MM.1S (cell line): ENCODE measurements around the gene POLE2.

Experiments
- EZH2 ChIP-seq: fragments of 300-600 bp; sonication (generic); optimal IDR thresholded peaks from 2 replicates; pipeline ENCODE3; 2017; ENCODE audit warnings: low read depth, mild to moderate bottlenecking, antibody characterized with exemption, low read length, mixed read lengths
- TF ChIP-seq, protein P1 (sequence below): fragments of 300-600 bp; sonication (generic); IDR thresholded peaks from 2 replicates; pipeline ENCODE4 v1.5.1; 2016; ENCODE audit warnings: antibody characterized with exemption, low read length, mixed read lengths

DNA sequence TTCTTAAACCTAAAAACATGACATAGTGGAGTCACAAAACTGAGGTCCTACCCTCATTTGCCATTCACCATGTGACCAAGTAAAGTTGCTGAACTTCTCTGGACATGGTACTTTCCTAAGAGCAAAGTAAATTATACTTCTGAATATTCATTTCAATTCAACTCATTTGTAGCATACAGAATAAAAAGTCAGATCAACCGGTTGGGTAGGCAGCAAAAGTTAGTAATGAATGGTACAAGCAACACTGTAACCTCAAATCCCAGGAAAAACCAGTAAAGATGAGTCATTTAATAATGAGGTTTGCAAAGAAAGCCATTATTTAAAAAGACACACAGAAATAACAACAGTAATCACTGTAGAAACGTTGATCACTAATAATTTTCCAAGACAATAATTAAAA lies 8.7 kb downstream of the POLE2 start:
- TF ChIP-seq, protein P1, sequence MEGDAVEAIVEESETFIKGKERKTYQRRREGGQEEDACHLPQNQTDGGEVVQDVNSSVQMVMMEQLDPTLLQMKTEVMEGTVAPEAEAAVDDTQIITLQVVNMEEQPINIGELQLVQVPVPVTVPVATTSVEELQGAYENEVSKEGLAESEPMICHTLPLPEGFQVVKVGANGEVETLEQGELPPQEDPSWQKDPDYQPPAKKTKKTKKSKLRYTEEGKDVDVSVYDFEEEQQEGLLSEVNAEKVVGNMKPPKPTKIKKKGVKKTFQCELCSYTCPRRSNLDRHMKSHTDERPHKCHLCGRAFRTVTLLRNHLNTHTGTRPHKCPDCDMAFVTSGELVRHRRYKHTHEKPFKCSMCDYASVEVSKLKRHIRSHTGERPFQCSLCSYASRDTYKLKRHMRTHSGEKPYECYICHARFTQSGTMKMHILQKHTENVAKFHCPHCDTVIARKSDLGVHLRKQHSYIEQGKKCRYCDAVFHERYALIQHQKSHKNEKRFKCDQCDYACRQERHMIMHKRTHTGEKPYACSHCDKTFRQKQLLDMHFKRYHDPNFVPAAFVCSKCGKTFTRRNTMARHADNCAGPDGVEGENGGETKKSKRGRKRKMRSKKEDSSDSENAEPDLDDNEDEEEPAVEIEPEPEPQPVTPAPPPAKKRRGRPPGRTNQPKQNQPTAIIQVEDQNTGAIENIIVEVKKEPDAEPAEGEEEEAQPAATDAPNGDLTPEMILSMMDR, result no peak
- no peak for TF ChIP-seq EZH2
